Stimulated activated naive B cell treated with anti-CD40 and anti-IgM and Interleukin-4, amounts not matched to agents 10 μg/mL and 1 μg/mL and 100 μg/mL, for 72 hours (primary cell): ENCODE data around the gene SHC3.
"Not testable (repeated sequence)": the region's sequence is repeated elsewhere in the genome, so short reads cannot be mapped to it uniquely, and the experiment has no call there.

ENCODE experiments used
- ATAC-seq, 2 donors: fragments of 150-1000 bp; cut with Tn5 transposase; replicated peaks; 2 replicates each; pipeline ENCODE4 v1.10.0; 2021; ENCODE audit warnings: moderate library complexity in 1 of 2
- DNase-seq: peaks from one replicate; pipeline ENCODE4 v3.0.0; 2021
- H3K27ac Mint-ChIP-seq: one replicate; pipeline ENCODE4 v1.8.0; 2022; ENCODE audit warnings: mild to moderate bottlenecking, mixed read lengths
- H3K27me3 Mint-ChIP-seq, 2 donors: one replicate each; pipeline ENCODE4 v1.8.0; 2022; ENCODE audit warnings: mixed read lengths in 2 of 2
- H3K36me3 Mint-ChIP-seq, 2 donors: one replicate each; pipeline ENCODE4 v1.8.0; 2022; ENCODE audit warnings: mixed read lengths in 2 of 2, mild to moderate bottlenecking in 1 of 2
- H3K4me1 Mint-ChIP-seq, 2 donors: one replicate each; pipeline ENCODE4 v1.8.0; 2022; ENCODE audit warnings: mixed read lengths in 2 of 2, mild to moderate bottlenecking in 1 of 2
- H3K4me3 Mint-ChIP-seq, 2 donors: one replicate each; pipeline ENCODE4 v1.8.0; 2022; ENCODE audit warnings: mild to moderate bottlenecking in 2 of 2, mixed read lengths in 2 of 2, moderate library complexity in 1 of 2
- H3K9me3 Mint-ChIP-seq, 2 donors: one replicate each; pipeline ENCODE4 v1.8.0; 2022; ENCODE audit warnings: mixed read lengths in 2 of 2, mild to moderate bottlenecking in 1 of 2

SHC3 gene

DNA sequence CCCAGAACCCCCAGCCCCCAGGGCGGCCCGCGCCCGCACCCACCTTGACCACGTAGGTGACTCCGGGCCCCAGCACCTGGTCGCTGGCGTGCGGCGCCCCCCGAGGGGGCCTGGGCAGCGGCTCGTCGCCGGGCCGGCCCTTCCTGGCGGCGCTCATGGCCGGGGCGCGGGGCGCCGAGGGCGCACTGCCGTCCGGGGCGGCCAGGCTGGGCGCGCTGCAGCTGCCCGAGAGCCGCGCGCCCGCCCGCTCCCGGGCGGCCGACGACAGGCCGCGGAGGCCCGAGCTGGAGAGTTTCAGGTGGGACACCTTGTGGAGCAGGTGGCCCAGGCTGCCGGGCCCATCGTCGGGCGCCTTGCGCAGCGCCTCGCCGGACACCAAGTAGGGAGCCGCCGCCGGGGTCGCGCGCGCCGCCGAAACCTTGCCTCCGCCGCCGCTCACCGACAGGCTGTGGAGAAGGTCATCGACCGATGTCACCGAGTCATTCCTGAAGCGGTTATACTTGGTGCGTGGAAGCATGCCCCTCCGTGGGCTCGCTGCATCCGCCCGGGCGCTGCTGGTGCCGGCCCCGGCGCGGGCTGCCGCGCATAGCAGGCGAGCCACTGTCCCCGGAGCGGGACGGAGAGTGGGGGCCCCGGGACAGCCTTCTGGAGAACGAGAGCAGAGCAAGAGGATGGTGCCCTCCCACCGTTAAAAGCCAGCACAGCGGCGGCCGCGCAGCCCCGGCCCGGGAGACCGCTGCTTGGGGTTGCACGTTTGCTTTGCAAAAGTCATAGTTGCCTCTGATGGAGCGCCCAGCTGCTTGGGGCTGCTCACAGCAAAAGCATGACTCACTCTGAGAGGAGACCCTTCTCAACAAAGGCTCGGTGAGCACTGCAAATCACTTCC, at the start of gene SHC3:
TSS of gene SHC3 (minus strand) at position 875 of the 886 bp plus-strand sequence. CDS start at position 517, 358 bp downstream.
- peaks cover 50 to 75% of the 10 kb centered on the region in 2 donors for H3K27me3 Mint-ChIP-seq
- peak within 1 kb of the TSS; percentile 62 to 75 for H3K4me3 Mint-ChIP-seq
- H3K9me3 Mint-ChIP-seq, result no peaks in the 10 kb centered on the region
- DNase-seq (no peak), ATAC-seq (no peak)
- H3K27ac Mint-ChIP-seq, result peak within 1 kb of the TSS; percentile 33
- peaks cover 13 to 20% of the 10 kb centered on the region in 2 donors for H3K4me1 Mint-ChIP-seq
- peaks cover 0 to 9% of the 10 kb centered on the region in 2 donors for H3K36me3 Mint-ChIP-seq

- no peak for DNase-seq
- H3K36me3 Mint-ChIP-seq, result peaks cover 3 to 4% of the 10 kb centered on the region in 2 donors
- peaks cover 0 to 5% of the 10 kb centered on the region in 2 donors for H3K9me3 Mint-ChIP-seq
- ATAC-seq, result no peak
- H3K4me1 Mint-ChIP-seq, result peaks cover 0 to 5% of the 10 kb centered on the region in 2 donors
- peaks cover 25 to 43% of the 10 kb centered on the region in 2 donors for H3K27me3 Mint-ChIP-seq
- no peak overlapping the region for H3K4me3 Mint-ChIP-seq
- H3K27ac Mint-ChIP-seq, result no peak overlapping the region
These were observed 47.4 kb upstream of the SHC3 start for GRCh38 chr9:89225991-89226471.

DNA sequence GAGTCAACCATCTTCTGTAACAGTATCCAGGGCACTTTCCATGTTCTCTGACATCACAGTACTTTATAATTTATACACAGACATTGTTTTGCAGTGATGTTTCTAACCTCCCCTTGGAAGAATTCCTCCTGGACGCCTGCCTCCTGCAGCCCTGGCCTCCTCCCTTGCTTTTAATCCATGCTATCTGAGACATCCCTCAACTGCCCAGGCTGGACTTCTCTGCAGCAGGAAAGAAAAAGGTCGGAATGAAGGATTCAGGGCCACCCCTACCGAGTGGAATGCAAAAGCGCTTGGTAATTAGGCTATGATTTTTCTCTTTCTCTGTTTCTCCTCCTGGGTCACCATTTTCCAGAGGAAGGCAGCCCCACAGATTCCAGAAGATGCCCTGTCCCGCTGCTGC, 47.0 kb upstream of the SHC3 start:
- ATAC-seq, result no peak
- no peak for DNase-seq
- Mint-ChIP-seq H3K9me3 (peaks cover 0 to 5% of the 10 kb centered on the region in 2 donors), H3K36me3 (peaks cover 3 to 4% of the 10 kb centered on the region in 2 donors), H3K27ac (no peak overlapping the region), H3K4me1 (peaks cover 0 to 5% of the 10 kb centered on the region in 2 donors), H3K4me3 (no peak overlapping the region), H3K27me3 (peaks cover 25 to 42% of the 10 kb centered on the region in 2 donors)

- DNase-seq (no peak), ATAC-seq (no peak)
- Mint-ChIP-seq H3K27ac (no peak overlapping the region), H3K9me3 (peaks cover 0 to 2% of the 10 kb centered on the region in 2 donors), H3K4me1 (peaks cover 0 to 5% of the 10 kb centered on the region in 2 donors), H3K36me3 (peaks cover 4 to 5% of the 10 kb centered on the region in 2 donors), H3K4me3 (no peak overlapping the region), H3K27me3 (peaks cover 22 to 41% of the 10 kb centered on the region in 2 donors)
These were observed 46.4 kb upstream of the SHC3 start for GRCh38 chr9:89225036-89225435.

- Mint-ChIP-seq H3K27ac (no peak overlapping the region), H3K36me3 (peaks cover 4 to 5% of the 10 kb centered on the region in 2 donors), H3K4me1 (peaks cover 0 to 5% of the 10 kb centered on the region in 2 donors), H3K4me3 (no peak overlapping the region), H3K9me3 (no peaks in the 10 kb centered on the region), H3K27me3 (peaks cover 18 to 37% of the 10 kb centered on the region in 2 donors)
- no peak for ATAC-seq
- DNase-seq, result no peak
These were observed 46.0 kb upstream of the SHC3 start for GRCh38 chr9:89224633-89225032.

GRCh38 chr9:89223396-89223977, 44.9 kb upstream of the SHC3 start:
- peaks cover 0 to 5% of the 10 kb centered on the region in 2 donors for H3K4me1 Mint-ChIP-seq
- H3K27ac Mint-ChIP-seq, result no peak overlapping the region
- peaks cover 14 to 26% of the 10 kb centered on the region in 2 donors for H3K27me3 Mint-ChIP-seq
- DNase-seq (no peak), ATAC-seq (no peak)
- H3K4me3 Mint-ChIP-seq, result no peak overlapping the region
- peaks cover 4 to 5% of the 10 kb centered on the region in 2 donors for H3K36me3 Mint-ChIP-seq
- H3K9me3 Mint-ChIP-seq, result no peaks in the 10 kb centered on the region

- Mint-ChIP-seq H3K4me3 (no peak overlapping the region), H3K9me3 (no peaks in the 10 kb centered on the region), H3K4me1 (peaks cover 0 to 5% of the 10 kb centered on the region in 2 donors), H3K36me3 (peaks cover 0 to 2% of the 10 kb centered on the region in 2 donors), H3K27ac (no peak overlapping the region), H3K27me3 (peaks cover 3 to 18% of the 10 kb centered on the region in 2 donors)
- DNase-seq, result no peak
- ATAC-seq, result no peak
These were observed 41.0 kb upstream of the SHC3 start for GRCh38 chr9:89219637-89220036.

DNA sequence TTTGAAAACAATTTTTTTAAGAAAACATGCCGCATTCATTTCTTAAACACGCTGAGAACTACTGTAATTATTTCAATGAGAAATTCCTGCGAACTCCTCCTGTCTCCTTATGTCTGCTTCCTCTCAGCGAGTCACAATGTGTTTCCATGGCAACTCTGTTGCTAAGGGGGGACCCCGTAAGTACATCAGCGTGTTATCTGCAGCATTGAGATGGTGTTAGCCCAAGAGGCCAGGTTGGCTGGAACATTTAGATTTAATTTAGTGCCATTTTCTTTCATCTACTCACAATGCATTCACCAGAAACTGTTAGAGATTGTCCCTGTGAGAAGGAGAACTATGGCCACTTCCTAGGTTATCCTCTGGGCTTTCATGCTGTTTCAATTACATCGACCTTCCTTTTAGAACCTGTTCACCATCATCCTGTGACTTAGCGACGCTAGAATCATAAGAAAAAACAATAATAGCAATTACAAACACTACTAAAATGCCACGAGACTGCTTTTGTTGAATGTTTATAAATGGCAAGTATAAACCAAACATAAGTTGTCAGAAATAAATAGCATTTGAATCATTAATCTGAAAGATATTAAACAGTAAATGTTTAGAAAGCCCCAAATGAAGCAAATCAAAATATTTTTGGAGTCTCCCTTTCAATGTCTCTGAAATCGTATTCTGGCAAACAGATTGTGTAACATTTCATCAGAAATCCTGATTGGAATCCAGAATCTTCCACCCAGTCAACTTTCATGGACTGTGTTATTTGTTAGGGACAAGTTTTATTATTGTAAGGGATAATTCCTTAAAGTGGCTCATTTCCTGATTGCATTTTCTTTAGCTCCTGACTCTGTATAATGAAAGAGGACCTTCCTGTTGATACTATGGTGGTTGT, 39.7 kb upstream of the SHC3 start:
- Mint-ChIP-seq H3K36me3 (peaks cover 0 to 2% of the 10 kb centered on the region in 2 donors), H3K4me3 (no peak overlapping the region), H3K27me3 (peaks cover 3 to 22% of the 10 kb centered on the region in 2 donors), H3K4me1 (peaks cover 0 to 5% of the 10 kb centered on the region in 2 donors), H3K27ac (no peak overlapping the region), H3K9me3 (no peaks in the 10 kb centered on the region)
- no peak for DNase-seq
- ATAC-seq, result no peak

DNA sequence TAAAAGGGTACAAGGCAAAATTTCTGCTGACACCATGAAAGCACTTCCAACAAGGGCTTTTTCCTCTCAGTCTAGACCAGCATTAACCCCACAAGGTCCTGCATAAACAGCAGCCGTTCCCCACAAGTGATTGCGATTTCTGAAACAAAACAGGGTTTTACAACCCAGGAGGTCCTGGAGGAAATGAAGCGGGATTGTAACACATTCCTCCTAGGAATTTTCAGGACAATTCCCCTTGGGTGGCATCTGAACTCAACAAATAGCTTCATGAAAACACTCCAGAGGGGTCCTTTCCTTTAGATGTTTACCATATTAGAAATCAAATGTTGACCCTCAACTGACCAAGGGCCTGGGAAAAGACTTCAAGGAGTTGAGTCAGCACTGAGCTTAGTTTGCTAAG, 36.7 kb upstream of the SHC3 start:
- Mint-ChIP-seq H3K36me3 (peaks cover 0 to under 1% of the 10 kb centered on the region in 2 donors), H3K4me1 (no peaks in the 10 kb centered on the region)
- DNase-seq, result no peak

GRCh38 chr9:89213396-89213880, 34.8 kb upstream of the SHC3 start:
- ATAC-seq (no peak), DNase-seq (no peak)
- H3K27me3 Mint-ChIP-seq, result peaks cover 7 to 16% of the 10 kb centered on the region in 2 donors
- no peaks in the 10 kb centered on the region for H3K36me3 Mint-ChIP-seq
- no peak overlapping the region for H3K4me3 Mint-ChIP-seq
- peaks cover 2 to 7% of the 10 kb centered on the region in 2 donors for H3K9me3 Mint-ChIP-seq
- no peak overlapping the region for H3K27ac Mint-ChIP-seq
- no peaks in the 10 kb centered on the region for H3K4me1 Mint-ChIP-seq

More for the DNA sequence above, 36.7 kb upstream of the SHC3 start:
- H3K9me3 Mint-ChIP-seq, result peaks cover 0 to 1% of the 10 kb centered on the region in 2 donors
- no peak overlapping the region for H3K4me3 Mint-ChIP-seq
- ATAC-seq, result no peak
- peaks cover 7 to 18% of the 10 kb centered on the region in 2 donors for H3K27me3 Mint-ChIP-seq
- no peak overlapping the region for H3K27ac Mint-ChIP-seq

DNA sequence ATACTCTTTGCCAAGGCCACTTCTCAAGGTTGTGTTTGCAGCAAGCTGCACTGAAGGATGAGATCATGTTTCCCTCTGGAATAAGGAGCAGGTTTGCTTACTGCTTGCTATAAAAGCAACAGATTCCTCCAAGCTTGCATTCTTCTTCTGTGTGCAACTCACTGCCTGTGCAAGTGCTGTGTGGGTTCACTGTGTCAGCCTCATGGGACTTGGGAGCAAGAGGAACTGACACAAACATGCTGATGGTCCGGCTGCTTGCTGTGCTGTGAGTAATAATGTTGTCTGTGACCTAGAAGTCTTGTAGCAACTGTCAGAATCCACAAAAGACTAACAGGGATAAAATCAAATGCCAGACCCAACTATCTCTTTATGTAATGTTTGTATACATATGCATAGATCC, 33.6 kb upstream of the SHC3 start:
- no peak overlapping the region for H3K4me3 Mint-ChIP-seq
- no peak for DNase-seq
- no peaks in the 10 kb centered on the region for H3K36me3 Mint-ChIP-seq

GRCh38 chr9:89209311-89209710, 30.7 kb upstream of the SHC3 start:
- not testable (repeated sequence) for H3K27ac Mint-ChIP-seq, H3K4me3 Mint-ChIP-seq, ATAC-seq, DNase-seq, H3K4me1 Mint-ChIP-seq, H3K36me3 Mint-ChIP-seq
- H3K9me3 Mint-ChIP-seq, result peaks cover 9 to 10% of the 10 kb centered on the region in 2 donors
- H3K27me3 Mint-ChIP-seq, result peaks cover 4 to 19% of the 10 kb centered on the region in 2 donors

More for the DNA sequence above, 33.6 kb upstream of the SHC3 start:
- no peak overlapping the region for H3K27ac Mint-ChIP-seq
- no peaks in the 10 kb centered on the region for H3K4me1 Mint-ChIP-seq
- no peak for ATAC-seq
- peaks cover 7 to 16% of the 10 kb centered on the region in 2 donors for H3K27me3 Mint-ChIP-seq
- H3K9me3 Mint-ChIP-seq, result peaks cover 2 to 7% of the 10 kb centered on the region in 2 donors

GRCh38 chr9:89207026-89207425, 28.4 kb upstream of the SHC3 start:
- Mint-ChIP-seq H3K9me3 (peaks cover 14 to 17% of the 10 kb centered on the region in 2 donors), H3K27me3 (peaks cover 0 to 18% of the 10 kb centered on the region in 2 donors), H3K36me3 (peaks cover 4% of the 10 kb centered on the region in 2 donors), H3K4me3 (no peak overlapping the region), H3K4me1 (no peaks in the 10 kb centered on the region), H3K27ac (no peak overlapping the region)
- ATAC-seq, result no peak
- no peak for DNase-seq
